Neural progenitor cell (in vitro differentiated cells): ENCODE measurements around the gene MAP3K4.

Experiments
- CTCF ChIP-seq: fragments of 200-600 bp; sonication (generic); IDR thresholded peaks from 2 replicates; pipeline ENCODE4 v1.5.1; 2017; ENCODE audit warnings: antibody characterized with exemption, mild to moderate bottlenecking
- EZH2 ChIP-seq: fragments of 200-600 bp; sonication (generic); IDR thresholded peaks from 2 replicates; pipeline ENCODE4 v1.6.1; 2017; ENCODE audit warnings: antibody characterized with exemption, mild to moderate bottlenecking, moderate library complexity
- EZH2phosphoT487 ChIP-seq: fragments of 200-600 bp; sonication (generic); IDR thresholded peaks from 2 replicates; pipeline ENCODE4 v1.6.1; 2017; ENCODE audit warnings: antibody characterized with exemption

DNA sequence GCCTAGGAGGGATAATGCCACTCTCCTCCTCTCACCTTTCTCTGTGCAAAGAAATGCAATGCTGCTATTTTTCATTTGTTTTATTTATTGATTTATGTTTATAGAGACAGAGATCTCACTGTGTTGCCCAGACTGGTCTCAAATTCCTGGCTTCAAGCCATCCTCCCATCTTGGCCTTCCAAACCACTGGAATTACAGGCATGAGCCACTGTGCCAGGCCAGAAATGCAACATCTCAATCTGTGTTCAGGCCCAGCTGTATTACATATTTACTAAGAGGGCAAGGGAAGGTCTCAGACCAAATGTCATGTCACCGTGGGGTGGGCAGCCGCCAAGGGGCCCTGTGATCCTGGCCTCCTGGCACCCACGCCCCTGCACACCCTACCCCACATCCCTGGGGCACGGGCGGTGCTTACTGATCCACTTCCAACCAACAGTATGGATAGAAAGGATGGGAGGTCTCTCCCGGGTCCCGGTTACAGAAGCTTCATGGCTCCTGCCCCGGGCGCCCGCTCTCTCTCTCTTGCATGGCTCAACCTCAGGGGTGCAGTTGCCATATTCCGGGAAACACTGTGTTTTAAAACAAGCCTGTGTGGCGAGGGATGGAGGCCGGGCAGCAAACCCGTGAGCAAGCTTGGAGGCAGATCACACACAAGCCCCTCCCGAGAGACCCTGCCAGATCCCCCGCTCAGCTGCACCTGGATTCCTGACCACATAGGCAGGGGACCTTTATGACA, 170.5 kb downstream of the MAP3K4 start:
- TF ChIP-seq CTCF (no peak), EZH2 (no peak), EZH2phosphoT487 (no peak)
